ENCODE data around the gene SLC19A1. TPM values are rescaled to one million over a fixed set of nuclear protein-coding genes. Genes with fewer than 3 reads are reported as not detected.

The SLC19A1 gene
- total RNA-seq, 1 donor from 2014 or later, result 4.5 TPM

DNA sequence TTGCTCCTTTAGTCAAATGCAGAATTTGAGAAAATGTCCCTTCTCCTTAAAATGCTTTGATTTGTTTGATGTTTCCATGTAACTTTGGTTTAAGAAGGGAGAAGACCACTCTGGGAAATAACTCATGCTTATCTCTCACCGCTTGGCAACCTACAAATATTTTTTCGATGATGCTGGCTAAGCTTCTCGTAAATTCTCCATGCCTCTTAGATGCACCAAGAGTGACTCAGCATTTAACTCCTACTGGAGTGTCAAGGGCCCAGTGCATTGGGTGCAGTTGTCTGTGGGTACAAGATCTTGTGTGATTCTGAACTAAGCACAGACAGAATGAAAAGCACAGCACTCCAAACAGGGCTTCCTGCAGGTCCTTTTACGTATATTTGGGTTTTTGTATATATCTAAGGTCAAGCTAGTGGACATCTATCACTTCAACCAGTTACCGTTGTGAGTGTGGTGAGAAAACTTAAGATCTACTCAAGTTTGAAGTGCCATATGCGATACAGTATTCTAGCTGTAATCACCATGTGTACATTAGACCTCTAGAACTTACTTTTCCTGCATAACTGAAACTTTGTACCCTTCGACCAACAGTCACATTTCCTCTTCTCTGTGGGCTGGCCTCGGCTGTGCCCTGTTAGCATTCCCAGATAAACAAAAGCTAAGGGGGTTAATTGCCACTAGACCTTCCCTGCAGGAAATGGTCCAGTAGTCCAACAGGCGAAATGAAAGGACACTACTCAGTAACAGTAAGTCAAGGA is 81.5 kb downstream of the SLC19A1 start:
- FAIRE-seq (no peak), DNase-seq (ENCODE audit: low read depth) (peak; percentile 37)
- TF ChIP-seq, protein P1, sequence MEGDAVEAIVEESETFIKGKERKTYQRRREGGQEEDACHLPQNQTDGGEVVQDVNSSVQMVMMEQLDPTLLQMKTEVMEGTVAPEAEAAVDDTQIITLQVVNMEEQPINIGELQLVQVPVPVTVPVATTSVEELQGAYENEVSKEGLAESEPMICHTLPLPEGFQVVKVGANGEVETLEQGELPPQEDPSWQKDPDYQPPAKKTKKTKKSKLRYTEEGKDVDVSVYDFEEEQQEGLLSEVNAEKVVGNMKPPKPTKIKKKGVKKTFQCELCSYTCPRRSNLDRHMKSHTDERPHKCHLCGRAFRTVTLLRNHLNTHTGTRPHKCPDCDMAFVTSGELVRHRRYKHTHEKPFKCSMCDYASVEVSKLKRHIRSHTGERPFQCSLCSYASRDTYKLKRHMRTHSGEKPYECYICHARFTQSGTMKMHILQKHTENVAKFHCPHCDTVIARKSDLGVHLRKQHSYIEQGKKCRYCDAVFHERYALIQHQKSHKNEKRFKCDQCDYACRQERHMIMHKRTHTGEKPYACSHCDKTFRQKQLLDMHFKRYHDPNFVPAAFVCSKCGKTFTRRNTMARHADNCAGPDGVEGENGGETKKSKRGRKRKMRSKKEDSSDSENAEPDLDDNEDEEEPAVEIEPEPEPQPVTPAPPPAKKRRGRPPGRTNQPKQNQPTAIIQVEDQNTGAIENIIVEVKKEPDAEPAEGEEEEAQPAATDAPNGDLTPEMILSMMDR (IDR thresholded peaks at IDR 0.05; ENCODE audit: insufficient read depth, low read length, severe bottlenecking), result no peak
- no peaks in the 10 kb centered on the region for H3K27me3 ChIP-seq (ENCODE audit: control insufficient read depth, insufficient read depth, low read length)
- no peak overlapping the region for H3K4me3 ChIP-seq (ENCODE audit: low read depth, low read length)
- H3K36me3 ChIP-seq (ENCODE audit: control insufficient read depth, insufficient read depth, low read length), result no peaks in the 10 kb centered on the region

DNA sequence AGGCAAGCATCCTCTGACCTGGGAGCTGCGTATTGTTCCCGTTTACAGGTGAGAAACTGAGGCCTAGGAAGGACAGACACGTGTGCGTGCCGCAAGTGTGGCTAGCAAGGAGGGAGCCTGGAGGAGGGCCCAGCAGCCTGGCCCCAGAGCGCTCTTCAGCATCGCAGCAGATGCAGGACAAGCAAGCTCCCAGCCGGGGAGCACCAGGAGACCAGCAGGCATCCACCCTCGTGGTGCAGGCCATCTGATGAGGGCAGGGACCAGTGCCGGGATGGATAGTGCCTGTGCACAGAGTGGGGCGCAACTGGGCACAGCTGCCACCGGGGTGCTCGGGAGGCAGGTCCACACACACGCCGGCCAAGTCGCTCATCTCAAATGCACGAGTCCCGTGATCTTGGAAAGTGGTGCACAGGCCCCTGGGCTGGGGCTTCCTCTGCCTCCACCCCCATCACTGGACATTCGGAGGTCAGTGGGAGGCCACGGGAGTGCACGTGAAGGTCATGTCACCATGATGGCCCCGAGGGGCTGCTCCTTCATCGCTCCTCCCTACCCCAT is 82.2 kb downstream of the SLC19A1 start:
- H3K4me3 ChIP-seq (ENCODE audit: low read depth, low read length), result no peak overlapping the region
- H3K27me3 ChIP-seq (ENCODE audit: control insufficient read depth, insufficient read depth, low read length), result no peaks in the 10 kb centered on the region
- FAIRE-seq (peak; percentile 66), DNase-seq (ENCODE audit: low read depth) (no peak)
- TF ChIP-seq, protein P1 (IDR thresholded peaks at IDR 0.05; ENCODE audit: insufficient read depth, low read length, severe bottlenecking), result no peak
- no peaks in the 10 kb centered on the region for H3K36me3 ChIP-seq (ENCODE audit: control insufficient read depth, insufficient read depth, low read length)

DNA sequence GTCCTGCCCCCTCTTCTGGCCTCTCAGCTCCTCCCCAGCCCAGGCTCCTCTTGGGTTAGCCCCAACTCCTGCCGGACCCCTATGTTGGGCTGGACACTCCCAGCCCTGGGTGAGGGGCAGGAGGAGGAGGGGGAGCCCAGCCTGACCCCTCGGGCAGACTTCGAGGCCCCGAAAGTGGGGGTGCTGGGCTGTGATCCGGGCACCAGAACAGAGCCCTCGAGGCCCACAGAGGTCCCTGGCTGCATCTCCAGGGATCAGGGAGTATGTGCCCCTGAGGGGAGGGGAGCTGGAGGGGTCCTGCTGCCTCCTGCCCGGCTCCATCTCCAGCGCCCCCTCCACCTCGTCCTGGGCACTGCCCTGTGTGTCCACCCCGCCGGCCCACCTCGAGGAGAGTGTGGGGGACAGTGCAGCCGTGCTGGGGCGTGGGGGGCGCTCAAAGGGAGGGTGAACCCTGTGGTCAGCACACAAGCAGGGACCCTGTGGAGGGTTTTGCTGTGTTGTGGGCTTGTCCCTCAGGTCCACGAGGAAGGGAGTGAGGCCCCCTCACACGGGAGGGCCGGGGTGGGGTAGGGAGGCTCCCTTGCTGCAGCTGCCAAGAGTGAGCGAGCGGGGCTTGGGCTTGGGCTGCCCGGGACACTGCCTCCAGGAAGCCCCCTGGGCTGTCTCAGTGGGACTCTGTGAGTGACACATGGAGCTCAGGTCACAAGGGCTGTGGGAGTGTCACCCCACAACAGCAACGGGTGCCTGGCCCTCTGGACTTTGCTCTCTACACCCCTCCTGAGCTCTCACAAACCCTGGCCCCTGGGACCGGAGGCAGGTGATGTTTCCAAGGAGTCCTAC is 82.8 kb downstream of the SLC19A1 start:
- TF ChIP-seq, protein P1 (IDR thresholded peaks at IDR 0.05; ENCODE audit: insufficient read depth, low read length, severe bottlenecking), result no peak
- Histone ChIP-seq H3K4me3 (ENCODE audit: low read depth, low read length) (no peak overlapping the region), H3K36me3 (ENCODE audit: control insufficient read depth, insufficient read depth, low read length) (no peaks in the 10 kb centered on the region), H3K27me3 (ENCODE audit: control insufficient read depth, insufficient read depth, low read length) (no peaks in the 10 kb centered on the region)
- DNase-seq (ENCODE audit: low read depth), result no peak
- FAIRE-seq, result no peak

DNA sequence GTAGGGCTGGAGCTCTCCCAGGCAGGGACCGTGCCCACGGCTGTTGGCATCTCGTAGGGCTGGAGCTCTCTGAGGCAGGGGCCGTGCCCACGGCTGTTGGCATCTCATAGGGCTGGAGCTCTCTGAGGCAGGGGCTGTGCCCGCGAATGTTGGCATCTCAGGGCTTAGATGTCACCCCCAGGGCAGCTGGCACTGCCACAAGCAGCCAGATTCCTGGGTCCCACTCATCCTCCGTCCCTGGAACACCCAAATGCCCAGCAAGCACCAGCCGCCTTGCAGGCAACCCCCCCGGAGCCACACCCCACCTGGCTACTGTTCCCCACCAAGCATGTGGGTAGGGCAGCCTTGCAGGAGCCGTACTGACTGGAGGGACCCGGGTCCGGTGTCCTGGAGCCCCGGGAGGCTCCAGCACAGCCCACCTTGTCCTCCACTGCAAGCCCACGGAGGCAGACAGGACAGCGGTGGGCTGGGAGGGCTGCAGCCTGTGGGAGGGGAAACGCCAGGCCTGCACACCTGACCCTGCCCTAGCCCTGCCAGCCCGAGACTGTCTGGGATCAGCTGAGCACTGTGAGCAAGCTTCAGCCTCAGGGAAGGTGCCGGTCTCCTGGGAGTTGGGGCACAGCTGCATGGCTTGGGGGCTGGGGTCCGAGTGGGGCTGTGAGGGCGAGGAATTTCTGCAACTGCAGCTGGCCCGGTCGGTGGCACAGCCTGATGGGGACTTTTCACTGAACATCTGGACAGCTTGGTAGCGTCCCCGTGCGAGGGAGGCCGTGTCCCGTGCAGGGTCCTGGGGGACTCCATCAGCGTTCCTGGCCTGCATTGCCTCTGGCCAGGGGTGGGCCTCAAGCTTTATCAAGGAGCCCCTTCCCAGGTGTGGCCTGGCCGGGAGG is 83.7 kb downstream of the SLC19A1 start:
- DNase-seq (ENCODE audit: low read depth) (no peak), FAIRE-seq (no peak)

DNA sequence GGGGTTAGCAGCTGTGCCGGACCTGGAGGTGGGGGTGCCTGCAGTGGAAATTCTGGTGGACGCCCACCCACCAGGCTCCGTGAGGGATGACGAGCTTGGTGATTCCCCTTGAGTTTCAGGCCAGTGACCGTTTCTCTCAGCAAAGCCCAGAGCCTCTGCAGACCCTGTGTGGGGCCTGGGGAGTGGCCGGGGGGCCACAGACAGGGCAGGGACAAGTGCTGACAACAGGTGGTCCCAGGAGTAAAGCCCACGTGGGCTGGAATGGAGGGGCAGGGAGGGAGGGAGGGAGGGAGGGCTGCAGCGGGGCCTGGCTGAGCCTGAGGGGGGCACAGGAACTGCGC is 84.4 kb downstream of the SLC19A1 start:
- H3K36me3 ChIP-seq (ENCODE audit: control insufficient read depth, insufficient read depth, low read length), result no peaks in the 10 kb centered on the region
- no peak for DNase-seq (ENCODE audit: low read depth)
- FAIRE-seq, result no peak
- no peak overlapping the region for H3K4me3 ChIP-seq (ENCODE audit: low read depth, low read length)
- TF ChIP-seq, protein P1 (IDR thresholded peaks at IDR 0.05; ENCODE audit: insufficient read depth, low read length, severe bottlenecking), result no peak
- H3K27me3 ChIP-seq (ENCODE audit: control insufficient read depth, insufficient read depth, low read length), result no peaks in the 10 kb centered on the region

More for the DNA sequence above, 83.7 kb downstream of the SLC19A1 start:
- H3K4me3 ChIP-seq (ENCODE audit: low read depth, low read length), result no peak overlapping the region
- no peaks in the 10 kb centered on the region for H3K27me3 ChIP-seq (ENCODE audit: control insufficient read depth, insufficient read depth, low read length)
- H3K36me3 ChIP-seq (ENCODE audit: control insufficient read depth, insufficient read depth, low read length), result no peaks in the 10 kb centered on the region
- TF ChIP-seq, protein P1 (IDR thresholded peaks at IDR 0.05; ENCODE audit: insufficient read depth, low read length, severe bottlenecking), result no peak

Measured in bronchial epithelial cell (primary cell).